ENCODE measurements around the gene ELK3.

DNA sequence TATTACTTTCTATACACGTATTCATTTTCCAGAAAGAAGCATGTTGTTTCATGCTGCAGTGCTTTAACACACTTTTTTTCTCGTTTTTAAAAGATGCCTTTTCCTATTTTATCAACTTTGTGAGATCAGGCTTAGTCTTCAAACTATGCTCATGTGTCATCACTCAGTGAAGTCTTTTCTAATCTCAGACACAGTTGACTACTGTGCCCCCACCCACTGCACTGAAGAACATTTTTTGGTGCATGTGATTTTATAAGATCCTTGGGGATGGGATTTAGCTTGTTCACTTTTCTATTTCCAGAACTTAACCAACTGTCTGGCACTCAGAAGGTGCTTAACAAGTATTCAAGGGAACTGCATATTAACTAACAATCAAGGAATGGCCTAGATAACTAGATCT is 120.5 kb downstream of the ELK3 start:
- TF ChIP-seq, protein P1, sequence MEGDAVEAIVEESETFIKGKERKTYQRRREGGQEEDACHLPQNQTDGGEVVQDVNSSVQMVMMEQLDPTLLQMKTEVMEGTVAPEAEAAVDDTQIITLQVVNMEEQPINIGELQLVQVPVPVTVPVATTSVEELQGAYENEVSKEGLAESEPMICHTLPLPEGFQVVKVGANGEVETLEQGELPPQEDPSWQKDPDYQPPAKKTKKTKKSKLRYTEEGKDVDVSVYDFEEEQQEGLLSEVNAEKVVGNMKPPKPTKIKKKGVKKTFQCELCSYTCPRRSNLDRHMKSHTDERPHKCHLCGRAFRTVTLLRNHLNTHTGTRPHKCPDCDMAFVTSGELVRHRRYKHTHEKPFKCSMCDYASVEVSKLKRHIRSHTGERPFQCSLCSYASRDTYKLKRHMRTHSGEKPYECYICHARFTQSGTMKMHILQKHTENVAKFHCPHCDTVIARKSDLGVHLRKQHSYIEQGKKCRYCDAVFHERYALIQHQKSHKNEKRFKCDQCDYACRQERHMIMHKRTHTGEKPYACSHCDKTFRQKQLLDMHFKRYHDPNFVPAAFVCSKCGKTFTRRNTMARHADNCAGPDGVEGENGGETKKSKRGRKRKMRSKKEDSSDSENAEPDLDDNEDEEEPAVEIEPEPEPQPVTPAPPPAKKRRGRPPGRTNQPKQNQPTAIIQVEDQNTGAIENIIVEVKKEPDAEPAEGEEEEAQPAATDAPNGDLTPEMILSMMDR (IDR thresholded peaks at IDR 0.05) = no peak
- TF ChIP-seq POLR2A (IDR thresholded peaks at IDR 0.05) (no peak), POLR2AphosphoS5 (IDR thresholded peaks at IDR 0.05) (no peak), EP300 (IDR thresholded peaks at IDR 0.05) (no peak)

Data from stomach (tissue), 4 donors.